HG03097 (cell line): Measurements from ENCODE around the gene BRINP3.

ENCODE experiments used
- ATAC-seq: cut with Tn5 transposase; IDR thresholded peaks from one replicate; pipeline ENCODE4 v1.9.1; 2021; ENCODE audit not compliant: unreplicated experiment, low FRiP score

Gene BRINP3

DNA sequence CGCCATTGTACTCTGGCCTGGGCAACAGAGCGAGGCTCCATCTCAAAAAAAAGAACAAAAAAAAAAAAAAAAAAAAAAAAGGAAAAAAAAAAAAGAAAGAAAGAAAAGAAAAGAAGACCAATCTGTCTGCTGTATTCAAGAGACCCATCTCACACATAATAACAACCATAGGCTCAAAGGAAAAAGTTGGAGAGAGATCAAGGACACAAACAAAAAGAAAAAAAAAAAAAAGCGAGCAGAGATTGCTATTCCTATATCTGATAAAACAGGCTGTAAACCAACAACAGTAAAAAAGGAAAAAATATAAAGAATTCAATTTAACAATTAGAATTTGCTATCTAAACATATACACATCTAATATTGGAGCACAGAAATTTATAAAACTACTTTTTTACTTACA is 150.4 kb downstream of the BRINP3 start:
- ATAC-seq, result no peak

DNA sequence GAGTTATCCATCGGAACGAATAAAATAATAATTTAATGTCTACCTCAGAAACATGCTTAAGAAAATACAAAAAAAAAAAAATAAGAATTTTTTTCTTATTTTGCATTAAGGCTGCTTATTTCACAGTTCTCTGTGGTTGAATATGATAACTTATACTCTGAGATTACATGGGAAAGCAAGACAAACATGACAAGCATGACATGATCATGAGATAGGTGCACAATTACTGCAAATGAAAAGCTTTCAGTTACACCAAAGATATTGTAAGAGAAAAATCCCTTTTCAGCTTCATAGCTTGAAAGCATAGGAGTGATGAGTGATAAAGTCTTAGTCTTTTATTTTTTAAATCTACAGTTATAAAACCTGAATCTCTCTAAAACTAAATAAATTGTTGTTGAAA is 154.1 kb downstream of the BRINP3 start:
- ATAC-seq, result no peak

DNA sequence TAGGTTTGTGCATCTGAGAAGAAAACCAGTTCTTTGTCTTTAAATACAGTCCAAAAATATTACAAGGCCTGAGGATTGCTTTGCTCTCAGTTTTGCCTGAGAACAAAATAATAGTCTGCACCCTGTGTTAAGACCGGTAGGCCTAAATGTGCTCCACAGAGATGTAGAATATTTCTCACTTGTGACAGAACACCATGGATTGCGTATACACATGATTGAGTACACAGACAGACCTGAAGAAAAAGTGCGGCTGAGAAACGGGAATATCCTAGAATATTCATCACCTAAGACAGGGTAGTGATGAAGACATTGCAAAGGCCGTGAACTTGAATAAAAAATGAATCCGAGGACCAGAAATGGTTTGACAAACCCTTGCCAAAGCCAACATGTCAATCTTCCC is 155.4 kb downstream of the BRINP3 start:
- ATAC-seq, result no peak

DNA sequence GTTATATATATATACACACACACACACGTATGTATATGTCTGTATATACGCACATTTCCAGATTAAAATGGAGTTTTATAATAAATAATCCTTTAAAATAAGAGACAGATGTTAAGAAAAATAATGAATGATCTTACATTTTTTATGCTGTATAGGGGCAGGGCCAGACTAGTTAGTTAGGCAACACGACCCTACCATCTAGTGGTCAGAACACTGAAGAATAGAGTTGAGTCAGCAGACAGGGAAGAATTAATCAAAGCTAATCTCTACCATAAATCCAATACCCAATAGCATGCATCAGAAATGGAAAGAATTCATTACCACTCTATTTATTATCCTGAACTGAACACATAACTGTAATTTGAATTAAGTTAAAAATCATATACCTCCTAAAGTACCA is 156.7 kb downstream of the BRINP3 start:
- ATAC-seq, result no peak

DNA sequence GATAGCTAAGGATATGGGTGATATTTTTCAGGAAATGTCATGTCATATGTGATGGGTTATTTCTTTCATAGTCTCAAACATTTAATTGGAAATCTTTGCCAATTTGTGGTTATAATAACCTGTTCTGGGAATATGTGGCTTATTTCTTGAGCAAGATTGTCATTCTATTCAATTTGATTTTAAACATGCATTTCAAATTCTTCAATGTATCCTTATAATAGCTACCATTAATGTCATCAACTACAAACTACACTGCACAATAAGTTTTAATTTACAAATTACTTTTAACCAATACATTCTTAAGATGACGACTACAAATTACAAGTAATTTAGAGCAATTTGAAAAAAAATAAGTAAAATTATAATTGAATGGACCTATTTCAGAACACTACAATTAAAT is 164.9 kb downstream of the BRINP3 start:
- ATAC-seq, result no peak

- no peak for ATAC-seq
These were observed 174.2 kb downstream of the BRINP3 start for GRCh38 chr1:190303501-190303900.

DNA sequence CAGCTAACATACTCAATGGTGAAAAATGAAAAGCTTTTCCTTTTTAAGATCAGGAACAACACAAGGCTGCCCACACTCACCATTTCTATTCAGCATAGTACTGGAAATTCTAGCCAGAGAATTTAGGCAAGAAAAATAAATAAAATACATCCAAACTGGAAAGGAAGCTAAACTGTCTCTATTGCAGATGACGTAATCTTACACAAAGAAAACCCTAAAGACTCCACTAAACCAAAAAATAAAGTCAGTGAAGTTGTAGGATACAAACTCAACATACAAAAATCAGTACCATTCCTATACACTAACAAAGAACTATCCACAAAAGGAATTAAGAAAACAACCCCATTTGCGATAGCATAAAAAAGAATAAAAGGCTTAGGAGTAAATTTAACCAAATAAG is 181.2 kb downstream of the BRINP3 start:
- ATAC-seq, result no peak

GRCh38 chr1:190289897-190290296 is 187.8 kb downstream of the BRINP3 start:
- ATAC-seq, result no peak

DNA sequence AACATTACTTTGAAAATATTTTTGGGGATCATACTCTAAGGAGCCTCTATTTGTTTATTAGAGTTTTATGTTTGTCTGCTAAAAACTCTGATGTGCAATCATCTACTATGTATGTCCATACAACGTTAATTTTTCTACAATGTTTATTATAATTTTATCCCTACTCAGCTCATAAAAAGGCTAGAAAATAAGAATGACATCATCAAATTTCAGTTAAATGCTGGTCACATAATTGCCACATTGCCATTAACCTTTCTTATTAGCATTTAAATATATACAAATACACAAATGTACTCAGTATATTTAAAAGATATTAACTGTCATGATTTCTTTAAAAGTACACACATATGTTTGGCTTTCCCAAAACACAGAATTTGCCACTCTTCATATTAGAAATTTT is 191.6 kb downstream of the BRINP3 start:
- no peak for ATAC-seq

DNA sequence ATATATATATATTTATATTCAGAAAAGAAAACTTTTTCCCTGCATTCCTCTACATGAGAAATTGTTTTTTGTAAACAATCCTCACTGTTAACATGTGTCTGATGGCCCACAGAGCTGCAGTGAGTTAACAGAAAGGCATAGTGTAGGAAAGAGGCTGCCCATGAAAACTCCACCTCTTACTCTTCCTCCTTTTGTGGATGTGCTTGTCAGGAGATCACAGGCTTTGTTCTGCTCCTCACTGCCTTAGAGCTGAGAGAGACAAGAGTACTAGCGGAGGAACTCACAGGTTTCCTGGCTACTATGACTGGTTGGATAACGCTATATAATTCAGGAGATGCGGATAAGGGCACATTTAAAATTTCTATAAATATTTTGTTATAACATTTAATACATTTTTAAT is 200.6 kb downstream of the BRINP3 start:
- ATAC-seq, result no peak

- no peak for ATAC-seq
These were observed 202.9 kb downstream of the BRINP3 start for GRCh38 chr1:190274721-190275120.

- no peak for ATAC-seq
These were observed 204.5 kb downstream of the BRINP3 start for GRCh38 chr1:190273161-190273560.

DNA sequence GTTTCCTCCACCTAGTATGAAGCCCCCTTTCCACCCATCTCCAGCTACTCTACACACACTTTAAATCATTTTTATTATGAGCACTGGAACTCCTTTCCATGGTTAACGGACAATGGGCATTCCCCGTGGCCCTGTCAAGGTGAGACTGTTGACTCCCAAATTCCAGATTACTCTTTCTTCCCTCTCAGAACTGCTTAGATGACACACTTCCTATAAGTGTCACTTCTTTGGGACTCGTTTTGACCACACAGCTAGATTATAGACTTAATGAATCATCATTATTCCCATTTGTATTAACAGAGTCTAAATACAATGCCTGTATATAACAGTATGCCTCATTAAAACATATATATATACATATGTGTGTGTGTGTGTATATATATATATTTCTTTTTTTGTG is 215.1 kb downstream of the BRINP3 start:
- ATAC-seq, result no peak

DNA sequence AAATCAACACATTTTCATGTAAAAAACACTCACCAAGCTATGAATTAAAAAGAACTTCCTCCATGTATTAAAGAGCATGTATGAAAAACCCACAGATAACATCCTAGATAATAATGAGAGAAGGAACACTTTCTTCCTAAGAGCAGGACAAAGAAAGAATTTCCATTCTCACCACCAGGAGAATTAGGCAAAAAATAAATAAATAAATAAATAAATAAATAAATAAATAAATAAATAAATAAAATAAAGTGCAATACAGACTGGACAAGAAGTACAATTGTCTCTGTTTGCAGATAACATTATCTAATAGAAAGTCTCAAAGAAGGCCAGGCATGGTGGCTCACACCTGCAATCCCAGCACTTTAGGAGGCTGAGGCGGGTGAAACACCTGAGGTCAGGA is 218.2 kb downstream of the BRINP3 start:
- ATAC-seq, result no peak

GRCh38 chr1:190258003-190258402 is 219.7 kb downstream of the BRINP3 start:
- ATAC-seq, result no peak

DNA sequence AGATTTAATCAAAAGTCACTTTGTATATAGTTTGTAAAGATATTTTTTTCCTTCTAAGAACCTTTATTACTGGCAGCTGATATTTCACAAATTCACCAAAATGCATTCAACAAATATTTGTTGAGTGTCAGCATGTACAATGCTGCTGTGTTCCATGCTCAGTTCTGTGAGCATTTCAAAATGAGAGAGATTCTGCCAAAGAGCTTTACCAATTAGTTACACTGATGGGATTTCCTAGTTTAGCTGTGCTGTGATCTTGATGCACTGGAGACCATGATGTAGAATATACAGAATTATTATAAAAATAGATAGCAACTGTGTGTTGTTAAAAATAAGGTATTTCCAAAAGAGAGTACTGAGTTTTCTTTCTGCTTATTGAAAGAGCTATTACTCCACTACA is 225.6 kb downstream of the BRINP3 start:
- ATAC-seq, result no peak

- ATAC-seq, result no peak
These were observed 227.3 kb downstream of the BRINP3 start for GRCh38 chr1:190250368-190250767.

- ATAC-seq, result no peak
These were observed 233.3 kb downstream of the BRINP3 start for GRCh38 chr1:190244406-190244805.

GRCh38 chr1:190243056-190243455 is 234.6 kb downstream of the BRINP3 start:
- no peak for ATAC-seq

GRCh38 chr1:190226006-190226405 is 251.7 kb downstream of the BRINP3 start:
- ATAC-seq, result no peak

DNA sequence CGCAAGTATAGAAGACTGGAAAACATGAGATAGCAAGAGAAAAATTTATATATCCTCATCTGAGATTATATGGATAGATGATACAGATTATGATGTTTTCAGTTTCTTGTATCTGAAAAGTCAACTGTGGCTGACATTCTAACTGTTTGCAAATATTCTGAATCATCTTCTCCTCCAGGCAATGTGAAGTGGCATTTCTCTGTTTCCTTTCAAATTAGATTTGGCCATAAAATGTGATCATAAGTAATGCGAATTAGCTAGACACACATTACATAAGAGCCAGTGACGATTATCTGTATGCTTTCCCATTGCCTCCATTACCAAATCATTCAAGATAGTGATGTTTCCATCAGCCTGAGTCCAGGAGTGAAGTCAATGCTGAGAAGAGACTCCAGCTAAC is 265.2 kb downstream of the BRINP3 start:
- ATAC-seq, result no peak

GRCh38 chr1:190207733-190208132 is 269.9 kb downstream of the BRINP3 start:
- no peak for ATAC-seq

GRCh38 chr1:190205713-190206112 is 272.0 kb downstream of the BRINP3 start:
- ATAC-seq, result no peak

GRCh38 chr1:190196020-190196419 is 281.6 kb downstream of the BRINP3 start:
- no peak for ATAC-seq
